ENCODE measurements around the gene PFDN2.

- TF ChIP-seq EP300 (IDR thresholded peaks at IDR 0.05; ENCODE audit: borderline replicate concordance in 1 of 2, low read depth in 1 of 2, low read length in 1 of 2) (no peak), RFX5 (IDR thresholded peaks at IDR 0.05; ENCODE audit: low read length) (no peak), SMC3 (IDR thresholded peaks at IDR 0.05; ENCODE audit: low read depth, low read length) (no peak), CTCF (IDR thresholded peaks at IDR 0.05) (no peak), TAF1 (IDR thresholded peaks at IDR 0.05; ENCODE audit: borderline replicate concordance, low read depth, low read length) (no peak), POLR2AphosphoS5 (IDR thresholded peaks at IDR 0.05; ENCODE audit: low read depth, low read length) (no peak), GATA2 (CRISPR knock-in tag; IDR thresholded peaks at IDR 0.05) (no peak), CHD2 (IDR thresholded peaks at IDR 0.05; ENCODE audit: low read length, partially characterized antibody) (no peak), ELF1 (IDR thresholded peaks at IDR 0.05) (no peak), USF2 (IDR thresholded peaks at IDR 0.05; ENCODE audit: borderline replicate concordance, low read depth, low read length) (no peak), MEF2A (IDR thresholded peaks at IDR 0.05; ENCODE audit: borderline replicate concordance, low read depth) (no peak)
Measured at GRCh38 chr1:161086457-161086856, 31.4 kb downstream of the PFDN2 start.
